Measurements from ENCODE around the gene PUS3. TPM values are rescaled to one million over a fixed set of nuclear protein-coding genes. Genes with fewer than 3 reads are reported as not detected.
"Not testable (repeated sequence)": the region's sequence is repeated elsewhere in the genome, so short reads cannot be mapped to it uniquely, and the experiment has no call there.

PUS3 gene
- total and polyA plus RNA-seq, 3 experiments from 2014 or later: 16.5 to 19.2 (median 17.5) TPM

GRCh38 chr11:125862786-125863185 lies 40.2 kb downstream of the PUS3 start:
- H3K27me3 Mint-ChIP-seq; H3K36me3 Mint-ChIP-seq; CTCF ChIA-PET; DNase-seq; POLR2A ChIA-PET; H3K27ac Mint-ChIP-seq; H3K4me3 Mint-ChIP-seq; H3K36me3 ChIP-seq (ENCODE audit: insufficient read depth, low read length); H3K27ac ChIP-seq (ENCODE audit: low read depth, low read length); H3K4me3 ChIP-seq (ENCODE audit: low read length); H3K4me1 ChIP-seq (ENCODE audit: insufficient read depth, low read length); H3K9me3 ChIP-seq (ENCODE audit: low read length); H3K4me1 Mint-ChIP-seq; H3K27me3 ChIP-seq (ENCODE audit: insufficient read depth, low read length, poor library complexity, severe bottlenecking): not testable (repeated sequence)
- H3K9me3 Mint-ChIP-seq: peaks cover 4 to 12% (median 7%) of the 10 kb centered on the region in 5 donors

GRCh38 chr11:125857670-125858069 lies 45.3 kb downstream of the PUS3 start:
- H3K36me3 Mint-ChIP-seq; H3K4me3 ChIP-seq (ENCODE audit: low read length); H3K4me1 Mint-ChIP-seq; H3K4me1 ChIP-seq (ENCODE audit: insufficient read depth, low read length); POLR2A ChIA-PET; H3K4me3 Mint-ChIP-seq; H3K27ac ChIP-seq (ENCODE audit: low read depth, low read length); H3K27me3 ChIP-seq (ENCODE audit: insufficient read depth, low read length, poor library complexity, severe bottlenecking); DNase-seq; CTCF ChIA-PET; H3K27ac Mint-ChIP-seq; H3K9me3 ChIP-seq (ENCODE audit: low read length); H3K36me3 ChIP-seq (ENCODE audit: insufficient read depth, low read length): not testable (repeated sequence)
- Mint-ChIP-seq H3K27me3 (peaks cover 16 to 41% of the 10 kb centered on the region in 2 donors), H3K9me3 (peaks cover 9 to 25% (median 10%) of the 10 kb centered on the region in 5 donors)

GRCh38 chr11:125846188-125846587 lies 56.8 kb downstream of the PUS3 start:
- no peak for DNase-seq
- H3K27ac Mint-ChIP-seq: no peak overlapping the region
- H3K4me1 Mint-ChIP-seq: no peaks in the 10 kb centered on the region
- ChIA-PET CTCF (no interaction called here), POLR2A (no interaction called here)
- H3K36me3 Mint-ChIP-seq: peaks cover 0 to 10% (median 0%) of the 10 kb centered on the region in 3 donors
- Histone ChIP-seq H3K27me3 (ENCODE audit: insufficient read depth, low read length, poor library complexity, severe bottlenecking) (no peaks in the 10 kb centered on the region), H3K4me3 (ENCODE audit: low read length) (no peak overlapping the region), H3K27ac (ENCODE audit: low read depth, low read length) (no peak overlapping the region), H3K4me1 (ENCODE audit: insufficient read depth, low read length) (no peaks in the 10 kb centered on the region), H3K9me3 (ENCODE audit: low read length) (no peaks in the 10 kb centered on the region), H3K36me3 (ENCODE audit: insufficient read depth, low read length) (no peaks in the 10 kb centered on the region)
- no peak overlapping the region for H3K4me3 Mint-ChIP-seq
- H3K9me3 Mint-ChIP-seq: peaks cover 23 to 41% (median 26%) of the 10 kb centered on the region in 5 donors
- peaks cover 8 to 25% of the 10 kb centered on the region in 2 donors for H3K27me3 Mint-ChIP-seq

Other genes with a start within 250 kb of the PUS3 start
- gene ACRV1, start 222.4 kb downstream of the PUS3 start, total RNA-seq: not detected
- not detected for gene ACRV1, start 222.4 kb downstream of the PUS3 start, polyA plus RNA-seq
- gene PATE1, start 156.9 kb downstream of the PUS3 start, total RNA-seq: not detected
- not detected for gene PATE1, start 156.9 kb downstream of the PUS3 start, polyA plus RNA-seq
- gene PATE2, start 124.4 kb downstream of the PUS3 start, total RNA-seq: not detected
- gene PATE2, start 124.4 kb downstream of the PUS3 start, polyA plus RNA-seq: not detected
- not detected for gene PATE3, start 115.1 kb downstream of the PUS3 start, total RNA-seq
- not detected for gene PATE3, start 115.1 kb downstream of the PUS3 start, polyA plus RNA-seq
- gene PATE4, start 69.9 kb downstream of the PUS3 start, total RNA-seq: not detected
- not detected for gene PATE4, start 69.9 kb downstream of the PUS3 start, polyA plus RNA-seq
- gene HYLS1, start 15.5 kb downstream of the PUS3 start, total RNA-seq: 1 to 10 TPM; 7.3 to 8.1 TPM
- gene HYLS1, start 15.5 kb downstream of the PUS3 start, polyA plus RNA-seq: 6.9 TPM
- gene DDX25, start 1.3 kb upstream of the PUS3 start, total RNA-seq: under 1 TPM in 1 of 2 experiments, not detected in 1; 0.46 TPM
- gene DDX25, start 1.3 kb upstream of the PUS3 start, polyA plus RNA-seq: not detected
- gene VSIG10L2, start 42.8 kb upstream of the PUS3 start, total RNA-seq: not detected
- not detected for gene VSIG10L2, start 42.8 kb upstream of the PUS3 start, polyA plus RNA-seq
- 1 to 10 TPM; 1.7 to 2.0 TPM for gene CDON, start 159.7 kb upstream of the PUS3 start, total RNA-seq
- gene CDON, start 159.7 kb upstream of the PUS3 start, polyA plus RNA-seq: not detected